D721Med (cell line): Measurements from ENCODE around the gene TICAM1.
"Not testable (repeated sequence)": the region's sequence is repeated elsewhere in the genome, so short reads cannot be mapped to it uniquely, and the experiment has no call there.

Source experiments
- DNase-seq: peaks from one replicate; pipeline ENCODE4 v3.0.0; 2011; ENCODE audit warnings: low spot score; ENCODE audit not compliant: insufficient read length
- FAIRE-seq: peaks from 2 replicates; lab custom pipeline; 2011; peaks lifted over from hg19 to GRCh38; lab: Jason Lieb, UNC
- CTCF ChIP-seq: IDR thresholded peaks from 2 replicates; pipeline ENCODE4 v1.5.1; 2012; ENCODE audit warnings: mild to moderate bottlenecking, control low read depth; ENCODE audit not compliant: insufficient read depth; ENCODE audit errors: missing control alignments

The TICAM1 gene

DNA sequence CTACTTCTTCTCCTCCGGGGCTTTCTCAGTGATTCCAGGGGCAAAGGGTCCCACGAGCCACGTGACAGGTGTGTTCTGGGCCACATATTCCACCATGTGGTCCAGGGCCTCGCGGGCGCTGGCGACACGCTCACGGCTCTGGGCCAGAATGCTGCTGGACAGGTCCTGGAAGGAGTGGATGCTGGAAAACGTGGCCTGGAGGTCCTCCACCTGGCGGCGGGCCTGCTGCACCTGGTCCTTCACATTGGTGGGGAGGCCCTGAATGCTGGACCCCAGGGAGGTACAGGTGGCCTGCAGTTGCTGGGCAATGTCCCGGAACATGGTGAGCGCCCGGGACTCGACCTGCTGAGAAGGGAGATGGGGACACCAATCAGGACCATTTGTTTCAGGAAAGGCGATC, 7.7 kb upstream of the TICAM1 start:
- DNase-seq = no peak
- FAIRE-seq = no peak
- TF ChIP-seq CTCF = no peak

DNA sequence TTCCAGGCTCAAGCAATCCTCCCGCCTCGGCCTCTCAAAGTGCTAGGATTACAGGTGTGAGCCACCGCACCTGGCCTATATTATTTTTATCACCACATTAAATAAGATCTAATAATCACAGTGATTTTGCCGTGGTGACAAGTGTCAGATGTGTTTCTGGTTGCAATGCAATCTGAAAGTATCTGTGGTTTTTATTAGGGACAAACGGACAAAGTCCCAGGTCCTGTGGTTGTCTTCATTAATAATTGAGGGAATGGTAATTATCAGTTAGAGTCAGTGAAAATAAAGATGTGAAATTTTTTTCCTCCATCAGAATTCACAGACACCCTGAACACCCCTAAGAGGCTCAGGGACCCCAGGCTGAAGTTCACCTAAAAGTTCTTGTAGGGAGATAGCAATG, 1.3 kb upstream of the TICAM1 start:
- no peak for TF ChIP-seq CTCF
- DNase-seq (no peak), FAIRE-seq (no peak)

DNA sequence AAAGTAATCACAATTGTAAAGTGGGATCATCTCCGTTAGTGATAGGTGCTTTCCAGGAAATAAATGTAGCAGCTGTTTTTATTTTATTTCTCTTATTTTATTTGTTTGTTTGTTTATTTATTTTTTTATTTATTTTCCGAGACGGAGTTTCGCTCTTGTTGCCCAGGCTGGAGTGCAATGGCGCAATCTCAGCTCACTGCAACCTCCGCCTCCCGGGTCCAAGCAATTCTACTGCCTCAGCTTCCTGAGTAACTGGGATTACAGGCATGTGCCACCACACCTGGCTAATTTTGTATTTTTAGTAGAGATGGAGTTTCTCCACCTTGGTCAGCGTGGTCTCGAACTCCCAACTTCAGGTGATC, 448 bp upstream of the TICAM1 start:
- not testable (repeated sequence) for FAIRE-seq, DNase-seq

- FAIRE-seq (no peak), DNase-seq (no peak)
- no peak for TF ChIP-seq CTCF
Observed at GRCh38 chr19:4830768-4831265, 695 bp downstream of the TICAM1 start.

DNA sequence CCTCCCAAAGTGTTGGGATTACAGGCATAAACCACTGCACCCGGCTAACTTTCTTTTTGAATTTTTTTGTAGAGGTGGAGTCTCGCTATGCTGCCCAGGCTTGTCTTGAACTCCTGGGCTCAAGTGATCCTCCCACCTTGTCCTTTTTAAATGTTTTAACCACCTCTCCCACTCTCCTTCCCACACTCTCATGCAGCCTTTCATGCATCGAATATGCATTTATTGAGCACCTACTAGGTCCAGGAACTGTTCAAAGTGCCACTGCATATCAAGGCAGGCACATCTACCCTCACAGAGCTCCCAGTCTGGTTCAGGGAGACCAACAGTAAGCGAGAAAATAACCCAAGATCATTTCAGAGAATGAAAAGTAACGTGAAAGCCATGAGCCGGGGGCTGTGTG, 1.2 kb downstream of the TICAM1 start:
- TF ChIP-seq CTCF = no peak
- FAIRE-seq (no peak), DNase-seq (no peak)

DNA sequence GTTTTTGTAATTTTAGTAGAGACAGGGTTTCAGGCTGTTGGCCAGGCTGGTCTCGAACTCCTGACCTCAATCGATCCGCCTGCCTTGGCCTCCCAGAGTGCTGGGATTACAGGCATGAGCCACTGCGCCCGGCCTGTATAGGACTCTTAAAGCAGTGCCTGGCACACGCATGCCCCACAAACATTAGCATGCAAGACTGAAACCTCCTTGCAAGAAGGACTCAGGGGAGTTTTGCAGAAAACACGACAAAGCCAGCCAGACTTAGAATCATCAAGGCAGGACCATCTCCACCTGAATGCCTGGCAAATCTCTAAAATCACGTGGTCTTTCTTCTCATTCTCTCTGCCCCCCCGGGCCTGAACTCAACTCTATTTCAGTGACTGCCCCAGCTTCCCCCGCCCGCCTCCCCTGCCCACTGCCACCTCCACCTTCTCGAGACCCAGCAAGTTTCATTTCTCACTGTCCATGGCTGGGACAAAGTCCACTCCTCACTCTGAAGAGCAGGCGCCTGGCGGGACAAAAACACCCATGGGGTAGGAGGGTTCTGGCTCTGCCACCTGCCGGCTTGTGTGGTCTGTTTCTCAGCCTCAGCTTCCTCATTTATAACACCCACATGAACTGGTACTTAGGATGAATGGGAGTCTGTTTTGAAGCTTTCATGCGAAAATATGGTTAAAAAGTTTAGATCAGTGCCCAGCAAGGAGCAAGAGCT, 2.4 kb downstream of the TICAM1 start:
- TF ChIP-seq CTCF = no peak
- DNase-seq = no peak
- FAIRE-seq = no peak

DNA sequence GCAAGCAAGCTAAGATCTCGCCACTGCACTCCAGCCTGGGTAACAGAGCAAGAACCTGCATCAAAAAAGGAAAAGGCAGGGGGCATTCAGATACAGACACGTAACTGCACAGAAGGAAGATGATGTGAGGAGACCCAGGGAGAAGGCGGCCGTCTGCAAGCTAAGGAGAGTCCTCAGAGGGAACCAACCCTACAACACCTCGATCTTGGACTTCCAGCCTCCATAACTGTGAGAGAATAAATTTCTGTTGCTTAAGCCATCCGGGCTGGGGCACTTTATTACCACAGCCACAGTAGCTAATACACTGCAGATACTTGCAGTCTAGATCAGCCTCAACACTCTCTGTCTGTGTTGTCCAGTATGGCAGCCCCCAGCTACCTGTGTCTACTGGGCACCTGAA, 7.9 kb downstream of the TICAM1 start:
- no peak for DNase-seq
- TF ChIP-seq CTCF = no peak

DNA sequence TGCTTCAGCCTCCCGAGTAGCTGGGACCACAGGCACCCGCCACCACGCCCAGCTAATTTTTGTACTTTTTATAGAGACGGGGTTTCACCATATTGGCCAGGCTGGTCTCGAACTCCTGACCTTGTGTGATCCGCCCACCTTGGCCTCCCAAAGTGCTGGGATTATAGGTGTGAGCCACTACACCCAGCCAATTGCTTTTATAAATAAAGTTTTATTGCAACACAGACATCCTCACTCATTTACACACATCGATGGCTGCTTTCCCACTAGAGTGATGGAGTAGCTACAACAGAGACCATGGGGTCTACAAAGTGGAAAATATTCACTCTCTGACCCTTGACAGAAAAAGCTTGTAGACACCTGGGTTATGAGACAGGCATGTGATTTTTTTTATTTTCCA, 9.2 kb downstream of the TICAM1 start:
- not testable (repeated sequence) for DNase-seq, FAIRE-seq

More for the DNA sequence above, 7.9 kb downstream of the TICAM1 start:
- FAIRE-seq = no peak
